NOMO-1 treated with dmso at 0.1 percent for 144 hours (cell line): ENCODE data around the gene NUAK1.

Experiments
- DNase-seq: peaks from one replicate; lab custom pipeline; 2025; ENCODE audit not compliant: unreplicated experiment; lab: John Stamatoyannopoulos, UW

NUAK1 gene

GRCh38 chr12:106085213-106085612 lies 53.5 kb downstream of the NUAK1 start:
- DNase-seq, result no peak

- no peak for DNase-seq
Measured at GRCh38 chr12:106084759-106085158, 54.0 kb downstream of the NUAK1 start.

GRCh38 chr12:106084014-106084671 lies 54.6 kb downstream of the NUAK1 start:
- no peak for DNase-seq

- DNase-seq, result no peak
Measured at GRCh38 chr12:106082216-106083175, 56.3 kb downstream of the NUAK1 start.

GRCh38 chr12:106081606-106082005 lies 57.1 kb downstream of the NUAK1 start:
- DNase-seq, result no peak

- DNase-seq, result no peak
Measured at GRCh38 chr12:106080791-106081170, 58.0 kb downstream of the NUAK1 start.

- no peak for DNase-seq
Measured at GRCh38 chr12:106080041-106080790, 58.5 kb downstream of the NUAK1 start.

- no peak for DNase-seq
Measured at GRCh38 chr12:106079148-106079738, 59.5 kb downstream of the NUAK1 start.

- DNase-seq, result no peak
Measured at GRCh38 chr12:106078358-106079010, 60.3 kb downstream of the NUAK1 start.

GRCh38 chr12:106074706-106075392 lies 63.9 kb downstream of the NUAK1 start:
- no peak for DNase-seq

GRCh38 chr12:106074361-106074705 lies 64.4 kb downstream of the NUAK1 start:
- no peak for DNase-seq

- no peak for DNase-seq
Measured at GRCh38 chr12:106073179-106073578, 65.6 kb downstream of the NUAK1 start.

GRCh38 chr12:106072751-106073150 lies 66.0 kb downstream of the NUAK1 start:
- no peak for DNase-seq

GRCh38 chr12:106071686-106072085 lies 67.1 kb downstream of the NUAK1 start:
- no peak for DNase-seq

GRCh38 chr12:106070611-106071010 lies 68.1 kb downstream of the NUAK1 start:
- no peak for DNase-seq

GRCh38 chr12:106070147-106070546 lies 68.6 kb downstream of the NUAK1 start:
- DNase-seq, result no peak

GRCh38 chr12:106068296-106068695 lies 70.5 kb downstream of the NUAK1 start:
- no peak for DNase-seq

- no peak for DNase-seq
Measured at GRCh38 chr12:106067606-106068205, 71.0 kb downstream of the NUAK1 start.

- DNase-seq, result no peak
Measured at GRCh38 chr12:106066726-106067325, 71.9 kb downstream of the NUAK1 start.
